WTC11 (cell line): ENCODE data around the gene CYB5B. TPM values are rescaled to one million over a fixed set of nuclear protein-coding genes. Genes with fewer than 3 reads are reported as not detected.

Source experiments
- ATAC-seq: fragments of 200-7000 bp; cut with Tn5 transposase; 2 replicates; pipeline ENCODE4 v1.10.0; 2021; ENCODE audit warnings: mild to moderate bottlenecking, moderate library complexity
- CTCF ChIA-PET: fragments of 300-600 bp; sonication (Branson Sonifier 250); formaldehyde crosslinking; loops from one replicate; lab custom pipeline; 2021; ENCODE audit warnings: antibody characterized with exemption; lab: Charles Lee
- POLR2A ChIA-PET: fragments of 350-600 bp; sonication (Branson Sonifier 250); formaldehyde crosslinking; loops from one replicate; lab custom pipeline; 2021; ENCODE audit warnings: antibody characterized with exemption; lab: Charles Lee
- DNase-seq: peaks from one replicate; pipeline ENCODE4 v3.0.0; 2021; ENCODE audit warnings: low spot score
- H3K27ac Mint-ChIP-seq: 2 replicates; pipeline ENCODE4 v1.8.0; 2021; ENCODE audit warnings: mixed read lengths
- H3K27me3 Mint-ChIP-seq: 2 replicates; pipeline ENCODE4 v1.8.0; 2021; ENCODE audit warnings: low read depth, mild to moderate bottlenecking, moderate library complexity, mixed read lengths
- H3K36me3 Mint-ChIP-seq: 2 replicates; pipeline ENCODE4 v1.8.0; 2021; ENCODE audit warnings: mixed read lengths
- H3K4me1 Mint-ChIP-seq: 2 replicates; pipeline ENCODE4 v1.8.0; 2022; ENCODE audit warnings: mixed read lengths
- H3K4me3 Mint-ChIP-seq: 2 replicates; pipeline ENCODE4 v1.8.0; 2021; ENCODE audit warnings: mild to moderate bottlenecking, moderate library complexity, mixed read lengths
- H3K9me3 Mint-ChIP-seq: 2 replicates; pipeline ENCODE4 v1.8.0; 2021; ENCODE audit warnings: mixed read lengths
- ESRRA ChIP-seq: sonication (generic); formaldehyde crosslinking; IDR thresholded peaks from 2 replicates; pipeline ENCODE4 v1.8.1; 2022; ENCODE audit warnings: mild to moderate bottlenecking, missing genetic modification reagents, borderline replicate concordance
- GABPB1 ChIP-seq: sonication (generic); formaldehyde crosslinking; IDR thresholded peaks from 2 replicates; pipeline ENCODE4 v1.8.1; 2023; ENCODE audit warnings: mild to moderate bottlenecking, missing genetic modification reagents
- NFE2L1 ChIP-seq: sonication (generic); formaldehyde crosslinking; IDR thresholded peaks from 2 replicates; pipeline ENCODE4 v1.8.1; 2023; ENCODE audit warnings: missing genetic modification reagents
- OVOL2 ChIP-seq: fragments of 250-450 bp; sonication (Bioruptor Pico); IDR thresholded peaks from 2 replicates; pipeline ENCODE4 v1.9.0; 2021; ENCODE audit warnings: mild to moderate bottlenecking, borderline replicate concordance
- RELA ChIP-seq: sonication (generic); formaldehyde crosslinking; IDR thresholded peaks from 2 replicates; pipeline ENCODE4 v1.8.1; 2022; ENCODE audit warnings: missing genetic modification reagents, mild to moderate bottlenecking, borderline replicate concordance
- SOX15 ChIP-seq: fragments of 250-450 bp; sonication (Bioruptor Pico); IDR thresholded peaks from 2 replicates; pipeline ENCODE4 v1.9.0; 2021; ENCODE audit warnings: mild to moderate bottlenecking
- SP1 ChIP-seq: sonication (generic); formaldehyde crosslinking; conservative IDR thresholded peaks from 2 replicates; pipeline ENCODE4 v1.8.1; 2022; ENCODE audit warnings: missing genetic modification reagents
- TP53 ChIP-seq: sonication (generic); formaldehyde crosslinking; IDR thresholded peaks from 2 replicates; pipeline ENCODE4 v1.8.1; 2023; ENCODE audit warnings: mild to moderate bottlenecking, missing genetic modification reagents
- ZNF219 ChIP-seq: sonication (generic); formaldehyde crosslinking; IDR thresholded peaks from 2 replicates; pipeline ENCODE4 v1.8.0; 2023; ENCODE audit warnings: missing genetic modification reagents, mild to moderate bottlenecking, borderline replicate concordance
- ZNF396 ChIP-seq: fragments of 250-450 bp; sonication (Bioruptor Pico); IDR thresholded peaks from 2 replicates; pipeline ENCODE4 v1.8.0; 2021; ENCODE audit warnings: mild to moderate bottlenecking, moderate library complexity, borderline replicate concordance
- total RNA-seq: library from RNA; stranded (reverse); gene quantifications from 3 replicates; pipeline ENCODE4 v1.2.3, GENCODE V29; 2021
- TF ChIP-seq, protein P1 (sequence below): sonication (generic); formaldehyde crosslinking; IDR thresholded peaks from 2 replicates; pipeline ENCODE4 v1.8.0; 2022; ENCODE audit warnings: mild to moderate bottlenecking, missing genetic modification reagents
- TF ChIP-seq, protein P2 (sequence below): sonication (generic); formaldehyde crosslinking; IDR thresholded peaks from 2 replicates; pipeline ENCODE4 v1.8.0; 2023; ENCODE audit warnings: mild to moderate bottlenecking, missing genetic modification reagents
- TF ChIP-seq, protein P3 (sequence below): fragments of 250-450 bp; sonication (Bioruptor Pico); IDR thresholded peaks from 2 replicates; pipeline ENCODE4 v1.9.0; 2021; ENCODE audit warnings: mild to moderate bottlenecking
- TF ChIP-seq, protein P4 (sequence below): sonication (generic); formaldehyde crosslinking; IDR thresholded peaks from 2 replicates; pipeline ENCODE4 v1.8.1; 2023; ENCODE audit warnings: mild to moderate bottlenecking, moderate library complexity, missing genetic modification reagents
- TF ChIP-seq, protein P5 (sequence below): fragments of 250-450 bp; sonication (Bioruptor Pico); IDR thresholded peaks from 2 replicates; pipeline ENCODE4 v1.9.0; 2021; ENCODE audit warnings: moderate library complexity, mild to moderate bottlenecking, inconsistent platforms, borderline replicate concordance
- TF ChIP-seq, protein P6 (sequence below): sonication (generic); formaldehyde crosslinking; IDR thresholded peaks from 2 replicates; pipeline ENCODE4 v1.8.0; 2022; ENCODE audit warnings: missing genetic modification reagents
- TF ChIP-seq, protein P7 (sequence below): sonication (generic); formaldehyde crosslinking; conservative IDR thresholded peaks from 2 replicates; pipeline ENCODE4 v1.8.1; 2023; ENCODE audit warnings: mild to moderate bottlenecking, low read depth, missing genetic modification reagents, moderate library complexity

The CYB5B gene
- total RNA-seq, 1 experiment from 2014 or later: 109 TPM

DNA sequence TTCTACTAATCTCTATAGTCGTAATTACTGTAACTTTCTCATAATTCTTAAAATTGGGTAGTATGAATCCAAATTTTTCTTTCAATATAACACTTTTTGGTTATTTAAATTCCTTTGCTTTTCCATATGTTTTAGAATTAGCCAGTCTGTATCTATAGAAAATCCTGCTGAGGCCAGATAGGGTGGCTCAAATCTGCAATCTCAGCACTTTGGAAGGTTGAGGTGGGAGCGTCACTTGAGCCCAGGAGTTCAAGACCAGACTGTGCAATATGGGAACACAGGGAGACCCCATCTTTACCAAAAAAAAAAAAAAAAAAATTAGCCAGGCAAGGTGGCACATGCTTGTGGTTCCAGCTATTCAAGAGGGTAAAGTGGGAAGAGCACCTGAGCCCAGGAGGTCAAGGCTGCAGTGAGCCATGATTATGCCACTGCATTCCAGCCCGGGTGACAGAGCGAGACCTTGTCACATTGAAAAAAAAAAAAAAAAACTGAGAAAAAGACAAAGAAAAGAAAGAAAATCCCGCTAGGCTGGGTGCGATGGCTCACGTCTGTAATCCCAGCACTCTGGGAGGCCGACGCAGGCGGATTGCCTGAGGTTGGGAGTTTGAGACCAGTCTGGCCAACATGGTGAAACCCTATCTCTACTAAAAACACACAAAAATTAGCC, 47.9 kb upstream of the CYB5B start (continued):
- TF ChIP-seq, protein P1, sequence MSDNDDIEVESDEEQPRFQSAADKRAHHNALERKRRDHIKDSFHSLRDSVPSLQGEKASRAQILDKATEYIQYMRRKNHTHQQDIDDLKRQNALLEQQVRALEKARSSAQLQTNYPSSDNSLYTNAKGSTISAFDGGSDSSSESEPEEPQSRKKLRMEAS: no peak
- TF ChIP-seq ESRRA (CRISPR knock-in tag) (no peak), GABPB1 (CRISPR knock-in tag) (no peak), NFE2L1 (CRISPR knock-in tag) (no peak)
- TF ChIP-seq, protein P2, sequence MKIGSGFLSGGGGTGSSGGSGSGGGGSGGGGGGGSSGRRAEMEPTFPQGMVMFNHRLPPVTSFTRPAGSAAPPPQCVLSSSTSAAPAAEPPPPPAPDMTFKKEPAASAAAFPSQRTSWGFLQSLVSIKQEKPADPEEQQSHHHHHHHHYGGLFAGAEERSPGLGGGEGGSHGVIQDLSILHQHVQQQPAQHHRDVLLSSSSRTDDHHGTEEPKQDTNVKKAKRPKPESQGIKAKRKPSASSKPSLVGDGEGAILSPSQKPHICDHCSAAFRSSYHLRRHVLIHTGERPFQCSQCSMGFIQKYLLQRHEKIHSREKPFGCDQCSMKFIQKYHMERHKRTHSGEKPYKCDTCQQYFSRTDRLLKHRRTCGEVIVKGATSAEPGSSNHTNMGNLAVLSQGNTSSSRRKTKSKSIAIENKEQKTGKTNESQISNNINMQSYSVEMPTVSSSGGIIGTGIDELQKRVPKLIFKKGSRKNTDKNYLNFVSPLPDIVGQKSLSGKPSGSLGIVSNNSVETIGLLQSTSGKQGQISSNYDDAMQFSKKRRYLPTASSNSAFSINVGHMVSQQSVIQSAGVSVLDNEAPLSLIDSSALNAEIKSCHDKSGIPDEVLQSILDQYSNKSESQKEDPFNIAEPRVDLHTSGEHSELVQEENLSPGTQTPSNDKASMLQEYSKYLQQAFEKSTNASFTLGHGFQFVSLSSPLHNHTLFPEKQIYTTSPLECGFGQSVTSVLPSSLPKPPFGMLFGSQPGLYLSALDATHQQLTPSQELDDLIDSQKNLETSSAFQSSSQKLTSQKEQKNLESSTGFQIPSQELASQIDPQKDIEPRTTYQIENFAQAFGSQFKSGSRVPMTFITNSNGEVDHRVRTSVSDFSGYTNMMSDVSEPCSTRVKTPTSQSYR (CRISPR knock-in tag): no peak
- TF ChIP-seq, protein P3, sequence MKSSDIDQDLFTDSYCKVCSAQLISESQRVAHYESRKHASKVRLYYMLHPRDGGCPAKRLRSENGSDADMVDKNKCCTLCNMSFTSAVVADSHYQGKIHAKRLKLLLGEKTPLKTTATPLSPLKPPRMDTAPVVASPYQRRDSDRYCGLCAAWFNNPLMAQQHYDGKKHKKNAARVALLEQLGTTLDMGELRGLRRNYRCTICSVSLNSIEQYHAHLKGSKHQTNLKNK (CRISPR knock-in tag): no peak

DNA sequence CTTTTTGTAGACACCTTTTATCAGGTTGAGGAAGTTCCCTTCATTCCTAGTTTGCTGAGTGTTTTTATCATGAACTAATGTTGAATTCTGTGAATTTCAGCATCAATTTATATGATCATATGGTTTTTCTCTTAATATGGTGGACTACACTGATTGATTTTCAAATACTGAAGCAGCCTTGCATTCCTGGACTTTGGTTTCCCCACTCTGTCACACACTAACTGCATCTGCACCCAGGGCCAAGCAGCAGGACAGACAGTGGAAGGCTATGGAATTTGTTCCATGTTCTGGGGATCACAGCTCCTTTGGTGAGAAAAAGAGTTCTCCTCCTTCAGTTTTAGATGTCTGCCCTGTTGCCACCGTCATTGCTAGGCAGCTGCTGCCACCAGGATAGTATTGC, 46.4 kb upstream of the CYB5B start:
- H3K9me3 Mint-ChIP-seq: no peaks in the 10 kb centered on the region
- H3K4me3 Mint-ChIP-seq: no peak overlapping the region
- ATAC-seq (no peak), DNase-seq (no peak)
- no peak overlapping the region for H3K27ac Mint-ChIP-seq
- ChIA-PET CTCF (interaction anchor here (1.0 kb wide), 1 partner anchor 18 kb away, joined by 3 read pairs; no protein-coding TSS in a partner anchor), POLR2A (no interaction called here)
- H3K36me3 Mint-ChIP-seq: peaks cover 51% of the 10 kb centered on the region
- H3K27me3 Mint-ChIP-seq: no peaks in the 10 kb centered on the region
- TF ChIP-seq, protein P4, sequence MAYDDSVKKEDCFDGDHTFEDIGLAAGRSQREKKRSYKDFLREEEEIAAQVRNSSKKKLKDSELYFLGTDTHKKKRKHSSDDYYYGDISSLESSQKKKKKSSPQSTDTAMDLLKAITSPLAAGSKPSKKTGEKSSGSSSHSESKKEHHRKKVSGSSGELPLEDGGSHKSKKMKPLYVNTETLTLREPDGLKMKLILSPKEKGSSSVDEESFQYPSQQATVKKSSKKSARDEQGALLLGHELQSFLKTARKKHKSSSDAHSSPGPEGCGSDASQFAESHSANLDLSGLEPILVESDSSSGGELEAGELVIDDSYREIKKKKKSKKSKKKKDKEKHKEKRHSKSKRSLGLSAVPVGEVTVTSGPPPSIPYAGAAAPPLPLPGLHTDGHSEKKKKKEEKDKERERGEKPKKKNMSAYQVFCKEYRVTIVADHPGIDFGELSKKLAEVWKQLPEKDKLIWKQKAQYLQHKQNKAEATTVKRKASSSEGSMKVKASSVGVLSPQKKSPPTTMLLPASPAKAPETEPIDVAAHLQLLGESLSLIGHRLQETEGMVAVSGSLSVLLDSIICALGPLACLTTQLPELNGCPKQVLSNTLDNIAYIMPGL (CRISPR knock-in tag): no peak
- TF ChIP-seq SOX15 (no peak), OVOL2 (CRISPR knock-in tag) (no peak)
- no peaks in the 10 kb centered on the region for H3K4me1 Mint-ChIP-seq

DNA sequence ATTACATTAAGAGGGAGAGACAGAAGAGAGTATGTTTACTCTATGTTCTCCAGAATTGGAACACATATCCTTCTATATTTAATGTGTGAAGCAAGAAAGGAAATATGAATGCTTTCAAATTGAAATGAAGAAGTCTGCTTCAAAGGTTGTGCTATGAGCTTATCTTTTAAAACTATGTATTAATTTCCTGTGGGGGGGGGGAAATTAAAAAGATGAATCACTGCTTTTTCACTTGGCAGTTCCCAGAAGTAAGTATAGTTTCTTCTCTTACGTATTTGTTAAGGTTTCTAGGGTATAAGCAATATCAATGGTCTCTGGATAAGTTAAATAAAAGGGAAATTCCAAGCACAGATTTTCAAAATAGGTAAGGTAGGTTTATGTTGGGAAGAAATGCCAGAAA, 45.7 kb upstream of the CYB5B start:
- H3K36me3 Mint-ChIP-seq: peaks cover 52% of the 10 kb centered on the region
- no peaks in the 10 kb centered on the region for H3K4me1 Mint-ChIP-seq
- no peak for ATAC-seq
- no peak overlapping the region for H3K4me3 Mint-ChIP-seq
- H3K27me3 Mint-ChIP-seq: no peaks in the 10 kb centered on the region
- no peak for DNase-seq
- CTCF ChIA-PET: interaction anchor here (1.0 kb wide), 1 partner anchor 17 kb away, joined by 3 read pairs; no protein-coding TSS in a partner anchor
- TF ChIP-seq, protein P5, sequence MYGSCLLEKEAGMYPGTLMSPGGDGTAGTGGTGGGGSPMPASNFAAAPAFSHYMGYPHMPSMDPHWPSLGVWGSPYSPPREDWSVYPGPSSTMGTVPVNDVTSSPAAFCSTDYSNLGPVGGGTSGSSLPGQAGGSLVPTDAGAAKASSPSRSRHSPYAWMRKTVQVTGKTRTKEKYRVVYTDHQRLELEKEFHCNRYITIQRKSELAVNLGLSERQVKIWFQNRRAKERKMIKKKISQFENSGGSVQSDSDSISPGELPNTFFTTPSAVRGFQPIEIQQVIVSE (CRISPR knock-in tag): no peak
- TF ChIP-seq RELA (CRISPR knock-in tag) (no peak), TP53 (no peak), ZNF219 (no peak), ZNF396 (CRISPR knock-in tag) (no peak), SP1 (CRISPR knock-in tag) (no peak)
- TF ChIP-seq, protein P2 (CRISPR knock-in tag): no peak
- TF ChIP-seq, protein P6, sequence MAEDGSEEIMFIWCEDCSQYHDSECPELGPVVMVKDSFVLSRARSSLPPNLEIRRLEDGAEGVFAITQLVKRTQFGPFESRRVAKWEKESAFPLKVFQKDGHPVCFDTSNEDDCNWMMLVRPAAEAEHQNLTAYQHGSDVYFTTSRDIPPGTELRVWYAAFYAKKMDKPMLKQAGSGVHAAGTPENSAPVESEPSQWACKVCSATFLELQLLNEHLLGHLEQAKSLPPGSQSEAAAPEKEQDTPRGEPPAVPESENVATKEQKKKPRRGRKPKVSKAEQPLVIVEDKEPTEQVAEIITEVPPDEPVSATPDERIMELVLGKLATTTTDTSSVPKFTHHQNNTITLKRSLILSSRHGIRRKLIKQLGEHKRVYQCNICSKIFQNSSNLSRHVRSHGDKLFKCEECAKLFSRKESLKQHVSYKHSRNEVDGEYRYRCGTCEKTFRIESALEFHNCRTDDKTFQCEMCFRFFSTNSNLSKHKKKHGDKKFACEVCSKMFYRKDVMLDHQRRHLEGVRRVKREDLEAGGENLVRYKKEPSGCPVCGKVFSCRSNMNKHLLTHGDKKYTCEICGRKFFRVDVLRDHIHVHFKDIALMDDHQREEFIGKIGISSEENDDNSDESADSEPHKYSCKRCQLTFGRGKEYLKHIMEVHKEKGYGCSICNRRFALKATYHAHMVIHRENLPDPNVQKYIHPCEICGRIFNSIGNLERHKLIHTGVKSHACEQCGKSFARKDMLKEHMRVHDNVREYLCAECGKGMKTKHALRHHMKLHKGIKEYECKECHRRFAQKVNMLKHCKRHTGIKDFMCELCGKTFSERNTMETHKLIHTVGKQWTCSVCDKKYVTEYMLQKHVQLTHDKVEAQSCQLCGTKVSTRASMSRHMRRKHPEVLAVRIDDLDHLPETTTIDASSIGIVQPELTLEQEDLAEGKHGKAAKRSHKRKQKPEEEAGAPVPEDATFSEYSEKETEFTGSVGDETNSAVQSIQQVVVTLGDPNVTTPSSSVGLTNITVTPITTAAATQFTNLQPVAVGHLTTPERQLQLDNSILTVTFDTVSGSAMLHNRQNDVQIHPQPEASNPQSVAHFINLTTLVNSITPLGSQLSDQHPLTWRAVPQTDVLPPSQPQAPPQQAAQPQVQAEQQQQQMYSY (CRISPR knock-in tag): no peak
- TF ChIP-seq, protein P7, sequence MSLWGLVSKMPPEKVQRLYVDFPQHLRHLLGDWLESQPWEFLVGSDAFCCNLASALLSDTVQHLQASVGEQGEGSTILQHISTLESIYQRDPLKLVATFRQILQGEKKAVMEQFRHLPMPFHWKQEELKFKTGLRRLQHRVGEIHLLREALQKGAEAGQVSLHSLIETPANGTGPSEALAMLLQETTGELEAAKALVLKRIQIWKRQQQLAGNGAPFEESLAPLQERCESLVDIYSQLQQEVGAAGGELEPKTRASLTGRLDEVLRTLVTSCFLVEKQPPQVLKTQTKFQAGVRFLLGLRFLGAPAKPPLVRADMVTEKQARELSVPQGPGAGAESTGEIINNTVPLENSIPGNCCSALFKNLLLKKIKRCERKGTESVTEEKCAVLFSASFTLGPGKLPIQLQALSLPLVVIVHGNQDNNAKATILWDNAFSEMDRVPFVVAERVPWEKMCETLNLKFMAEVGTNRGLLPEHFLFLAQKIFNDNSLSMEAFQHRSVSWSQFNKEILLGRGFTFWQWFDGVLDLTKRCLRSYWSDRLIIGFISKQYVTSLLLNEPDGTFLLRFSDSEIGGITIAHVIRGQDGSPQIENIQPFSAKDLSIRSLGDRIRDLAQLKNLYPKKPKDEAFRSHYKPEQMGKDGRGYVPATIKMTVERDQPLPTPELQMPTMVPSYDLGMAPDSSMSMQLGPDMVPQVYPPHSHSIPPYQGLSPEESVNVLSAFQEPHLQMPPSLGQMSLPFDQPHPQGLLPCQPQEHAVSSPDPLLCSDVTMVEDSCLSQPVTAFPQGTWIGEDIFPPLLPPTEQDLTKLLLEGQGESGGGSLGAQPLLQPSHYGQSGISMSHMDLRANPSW (CRISPR knock-in tag): no peak
- TF ChIP-seq, all 79 proteins: peak for 0
- Mint-ChIP-seq H3K27ac (no peak overlapping the region), H3K9me3 (no peaks in the 10 kb centered on the region)
- POLR2A ChIA-PET: no interaction called here
